HFF-Myc (cell line): ENCODE results near the gene SMPD3.

Experiments used
- DNase-seq: peaks from one replicate; pipeline ENCODE4 v3.0.0-alpha.2; 2011; ENCODE audit warnings: low read depth; ENCODE audit errors: extremely low read depth
- H3K4me3 ChIP-seq: replicated peaks from 2 replicates; pipeline ENCODE4 v1.5.1; 2011; ENCODE audit warnings: low read depth, mild to moderate bottlenecking, control low read depth, low read length
- CTCF ChIP-seq: IDR thresholded peaks from 2 replicates; pipeline ENCODE4 v1.5.1; 2012; ENCODE audit warnings: mild to moderate bottlenecking, low read depth, low read length, control low read depth; ENCODE audit errors: missing control alignments

The SMPD3 gene

GRCh38 chr16:68381363-68381724 lies 67.0 kb downstream of the SMPD3 start:
- H3K4me3 ChIP-seq = no peak overlapping the region
- TF ChIP-seq CTCF = no peak
- no peak for DNase-seq

GRCh38 chr16:68380676-68381362 lies 67.5 kb downstream of the SMPD3 start:
- no peak overlapping the region for H3K4me3 ChIP-seq
- DNase-seq = no peak
- no peak for TF ChIP-seq CTCF

GRCh38 chr16:68380348-68380670 lies 68.0 kb downstream of the SMPD3 start:
- no peak overlapping the region for H3K4me3 ChIP-seq
- TF ChIP-seq CTCF = no peak
- no peak for DNase-seq

GRCh38 chr16:68379472-68380347 lies 68.6 kb downstream of the SMPD3 start:
- TF ChIP-seq CTCF = no peak
- DNase-seq = no peak
- H3K4me3 ChIP-seq = no peak overlapping the region

- no peak for DNase-seq
- no peak overlapping the region for H3K4me3 ChIP-seq
- TF ChIP-seq CTCF = no peak
These were observed 69.6 kb downstream of the SMPD3 start for GRCh38 chr16:68378436-68379415.

- TF ChIP-seq CTCF = no peak
- H3K4me3 ChIP-seq = no peak overlapping the region
- no peak for DNase-seq
These were observed 70.5 kb downstream of the SMPD3 start for GRCh38 chr16:68377667-68378393.
